ENCODE measurements around the gene CAVIN4. TPM values are rescaled to one million over a fixed set of nuclear protein-coding genes. Genes with fewer than 3 reads are reported as not detected.

The CAVIN4 gene
- total RNA-seq, 2 experiments from 2014 or later, result 0.29 to 0.33 TPM

GRCh38 chr9:100579665-100580064 is 1.8 kb downstream of the CAVIN4 start:
- Mint-ChIP-seq H3K36me3 (no peaks in the 10 kb centered on the region), H3K27ac (no peak overlapping the region), H3K4me3 (no peak overlapping the region), H3K4me1 (peaks cover 6% of the 10 kb centered on the region), H3K9me3 (ENCODE audit: low read depth) (no peaks in the 10 kb centered on the region), H3K27me3 (peaks cover 7% of the 10 kb centered on the region)
- DNase-seq, result no peak
- ATAC-seq, result no peak
- CTCF ChIA-PET, result no interaction called here

GRCh38 chr9:100580257-100580656 is 2.4 kb downstream of the CAVIN4 start:
- CTCF ChIA-PET, result no interaction called here
- ATAC-seq (no peak), DNase-seq (no peak)
- Mint-ChIP-seq H3K4me3 (no peak overlapping the region), H3K27ac (no peak overlapping the region), H3K36me3 (no peaks in the 10 kb centered on the region), H3K9me3 (ENCODE audit: low read depth) (no peaks in the 10 kb centered on the region), H3K27me3 (peaks cover 7% of the 10 kb centered on the region), H3K4me1 (peaks cover 6% of the 10 kb centered on the region)

- H3K27ac Mint-ChIP-seq, result no peak overlapping the region
- no peaks in the 10 kb centered on the region for H3K36me3 Mint-ChIP-seq
- no peak for DNase-seq
- H3K9me3 Mint-ChIP-seq (ENCODE audit: low read depth), result no peaks in the 10 kb centered on the region
- H3K4me3 Mint-ChIP-seq, result no peak overlapping the region
- no peak for ATAC-seq
- peaks cover under 1% of the 10 kb centered on the region for H3K4me1 Mint-ChIP-seq
- CTCF ChIA-PET, result no interaction called here
- peaks cover 7% of the 10 kb centered on the region for H3K27me3 Mint-ChIP-seq
Measured at GRCh38 chr9:100581081-100581480, 3.2 kb downstream of the CAVIN4 start.

- H3K36me3 Mint-ChIP-seq, result no peaks in the 10 kb centered on the region
- H3K9me3 Mint-ChIP-seq (ENCODE audit: low read depth), result no peaks in the 10 kb centered on the region
- peaks cover 7% of the 10 kb centered on the region for H3K27me3 Mint-ChIP-seq
- H3K4me3 Mint-ChIP-seq, result no peak overlapping the region
- no peaks in the 10 kb centered on the region for H3K4me1 Mint-ChIP-seq
- no peak for ATAC-seq
- no peak for DNase-seq
- no peak overlapping the region for H3K27ac Mint-ChIP-seq
- CTCF ChIA-PET, result no interaction called here
Measured at GRCh38 chr9:100581661-100582060, 3.8 kb downstream of the CAVIN4 start.

GRCh38 chr9:100583014-100583802 is 5.3 kb downstream of the CAVIN4 start:
- CTCF ChIA-PET, result no interaction called here
- no peaks in the 10 kb centered on the region for H3K9me3 Mint-ChIP-seq (ENCODE audit: low read depth)
- ATAC-seq (no peak), DNase-seq (no peak)
- no peaks in the 10 kb centered on the region for H3K4me1 Mint-ChIP-seq
- no peak overlapping the region for H3K4me3 Mint-ChIP-seq
- peaks cover 7% of the 10 kb centered on the region for H3K27me3 Mint-ChIP-seq
- H3K36me3 Mint-ChIP-seq, result no peaks in the 10 kb centered on the region
- no peak overlapping the region for H3K27ac Mint-ChIP-seq

- Mint-ChIP-seq H3K27me3 (peaks cover 7% of the 10 kb centered on the region), H3K4me1 (no peaks in the 10 kb centered on the region), H3K9me3 (ENCODE audit: low read depth) (no peaks in the 10 kb centered on the region), H3K36me3 (no peaks in the 10 kb centered on the region), H3K4me3 (no peak overlapping the region), H3K27ac (no peak overlapping the region)
- ATAC-seq, result no peak
- no peak for DNase-seq
- CTCF ChIA-PET, result no interaction called here
Measured at GRCh38 chr9:100584951-100585350, 7.1 kb downstream of the CAVIN4 start.

GRCh38 chr9:100586093-100586492 is 8.2 kb downstream of the CAVIN4 start:
- no peaks in the 10 kb centered on the region for H3K36me3 Mint-ChIP-seq
- no peaks in the 10 kb centered on the region for H3K4me1 Mint-ChIP-seq
- peaks cover 6% of the 10 kb centered on the region for H3K27me3 Mint-ChIP-seq
- DNase-seq (no peak), ATAC-seq (no peak)
- no peaks in the 10 kb centered on the region for H3K9me3 Mint-ChIP-seq (ENCODE audit: low read depth)
- H3K4me3 Mint-ChIP-seq, result no peak overlapping the region
- no peak overlapping the region for H3K27ac Mint-ChIP-seq
- CTCF ChIA-PET, result interaction anchor here (1.0 kb wide), 1 partner anchor 9 kb away, joined by 3 read pairs; no protein-coding TSS in a partner anchor

- CTCF ChIA-PET, result no interaction called here
- Mint-ChIP-seq H3K36me3 (no peaks in the 10 kb centered on the region), H3K4me1 (no peaks in the 10 kb centered on the region)
Measured at GRCh38 chr9:100587375-100587774, 9.5 kb downstream of the CAVIN4 start.

GRCh38 chr9:100589582-100589981 is 11.7 kb downstream of the CAVIN4 start:
- ATAC-seq, result no peak

More at GRCh38 chr9:100587375-100587774, 9.5 kb downstream of the CAVIN4 start:
- DNase-seq (no peak), ATAC-seq (no peak)
- no peak overlapping the region for H3K4me3 Mint-ChIP-seq
- H3K27me3 Mint-ChIP-seq, result no peaks in the 10 kb centered on the region
- H3K27ac Mint-ChIP-seq, result no peak overlapping the region
- no peaks in the 10 kb centered on the region for H3K9me3 Mint-ChIP-seq (ENCODE audit: low read depth)

GRCh38 chr9:100590481-100590880 is 12.6 kb downstream of the CAVIN4 start:
- H3K27ac Mint-ChIP-seq, result no peak overlapping the region
- CTCF ChIA-PET, result interaction anchor here (0.6 to 2.2 kb wide), 2 partner anchors 10 to 85 kb away, joined by 3 to 6 read pairs; no protein-coding TSS in a partner anchor
- no peak overlapping the region for H3K4me3 Mint-ChIP-seq
- no peaks in the 10 kb centered on the region for H3K9me3 Mint-ChIP-seq (ENCODE audit: low read depth)
- ATAC-seq, result no peak
- no peaks in the 10 kb centered on the region for H3K27me3 Mint-ChIP-seq
- H3K4me1 Mint-ChIP-seq, result peaks cover 3% of the 10 kb centered on the region
- DNase-seq, result no peak
- H3K36me3 Mint-ChIP-seq, result no peaks in the 10 kb centered on the region

More at GRCh38 chr9:100589582-100589981, 11.7 kb downstream of the CAVIN4 start:
- no peak for DNase-seq
- CTCF ChIA-PET, result no interaction called here
- Mint-ChIP-seq H3K4me3 (no peak overlapping the region), H3K27ac (no peak overlapping the region), H3K4me1 (no peaks in the 10 kb centered on the region), H3K27me3 (no peaks in the 10 kb centered on the region), H3K36me3 (no peaks in the 10 kb centered on the region), H3K9me3 (ENCODE audit: low read depth) (no peaks in the 10 kb centered on the region)

GRCh38 chr9:100591139-100591538 is 13.3 kb downstream of the CAVIN4 start:
- Mint-ChIP-seq H3K36me3 (no peaks in the 10 kb centered on the region), H3K4me1 (peaks cover 3% of the 10 kb centered on the region), H3K9me3 (ENCODE audit: low read depth) (no peaks in the 10 kb centered on the region), H3K27me3 (peaks cover 4% of the 10 kb centered on the region), H3K27ac (no peak overlapping the region), H3K4me3 (no peak overlapping the region)
- CTCF ChIA-PET, result interaction anchor here (2.2 kb wide), 1 partner anchor 10 kb away, joined by 6 read pairs; no protein-coding TSS in a partner anchor
- ATAC-seq (no peak), DNase-seq (no peak)

- H3K4me3 Mint-ChIP-seq, result no peak overlapping the region
- peaks cover 5% of the 10 kb centered on the region for H3K27me3 Mint-ChIP-seq
- DNase-seq, result no peak
- no peaks in the 10 kb centered on the region for H3K9me3 Mint-ChIP-seq (ENCODE audit: low read depth)
- no peak for ATAC-seq
- no peaks in the 10 kb centered on the region for H3K36me3 Mint-ChIP-seq
- H3K27ac Mint-ChIP-seq, result no peak overlapping the region
- H3K4me1 Mint-ChIP-seq, result peaks cover 3% of the 10 kb centered on the region
- CTCF ChIA-PET, result interaction anchor here (2.2 kb wide), 1 partner anchor 9 kb away, joined by 6 read pairs; no protein-coding TSS in a partner anchor
Measured at GRCh38 chr9:100591639-100592412, 13.9 kb downstream of the CAVIN4 start.

GRCh38 chr9:100595391-100596199 is 17.7 kb downstream of the CAVIN4 start:
- H3K9me3 Mint-ChIP-seq (ENCODE audit: low read depth), result no peaks in the 10 kb centered on the region
- DNase-seq (no peak), ATAC-seq (peak; percentile 33)
- CTCF ChIA-PET, result interaction anchor here (0.6 to 1.9 kb wide), 3 partner anchors 10 to 1364 kb away, joined by 3 to 4 read pairs (median 3); no protein-coding TSS in a partner anchor
- no peaks in the 10 kb centered on the region for H3K36me3 Mint-ChIP-seq
- H3K27me3 Mint-ChIP-seq, result peaks cover 5% of the 10 kb centered on the region
- no peak overlapping the region for H3K27ac Mint-ChIP-seq
- no peak overlapping the region for H3K4me3 Mint-ChIP-seq
- peaks cover 20% of the 10 kb centered on the region for H3K4me1 Mint-ChIP-seq
